ENCODE measurements around the gene KCNIP1. TPM values are rescaled to one million over a fixed set of nuclear protein-coding genes. Genes with fewer than 3 reads are reported as not detected.

The KCNIP1 gene
- total RNA-seq, 2 experiments from 2014 or later: not detected

DNA sequence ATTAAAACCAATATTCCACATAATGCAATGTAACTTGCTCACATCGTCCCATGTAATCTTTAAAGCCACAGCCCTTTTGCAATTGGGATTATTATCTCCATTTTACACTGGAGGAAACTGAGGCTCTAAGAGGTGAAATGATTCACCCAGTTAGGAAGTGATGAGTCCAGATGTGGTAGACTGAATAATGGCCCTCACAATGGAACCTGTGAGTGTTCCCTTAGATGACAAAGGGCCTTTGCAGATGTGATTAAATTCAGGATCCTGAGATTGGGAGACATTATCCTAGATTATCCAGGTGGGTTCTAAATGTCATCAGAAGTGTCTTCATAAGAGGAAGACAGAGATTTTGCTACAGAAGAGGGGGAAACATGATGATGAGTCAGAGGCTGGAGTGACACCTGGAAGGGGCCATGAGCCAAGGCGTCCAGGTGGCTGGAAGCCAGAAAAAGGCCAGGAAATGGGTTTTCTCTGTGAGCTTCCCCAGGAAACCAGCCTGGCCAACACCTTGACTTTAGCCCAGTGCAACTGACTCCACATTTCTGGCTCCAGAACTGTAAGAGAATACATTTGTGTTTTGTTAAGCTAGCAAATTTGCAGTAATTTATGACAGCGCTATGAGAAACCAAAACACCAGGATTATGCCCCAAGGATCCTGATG, 139.1 kb downstream of the KCNIP1 start:
- Mint-ChIP-seq H3K4me3 (no peak overlapping the region), H3K27me3 (peaks cover 57% of the 10 kb centered on the region), H3K9me3 (no peaks in the 10 kb centered on the region), H3K36me3 (ENCODE audit: low read depth) (no peaks in the 10 kb centered on the region), H3K4me1 (ENCODE audit: low read depth) (no peaks in the 10 kb centered on the region), H3K27ac (no peak overlapping the region)
- ATAC-seq (ENCODE audit: poor library complexity) (no peak), DNase-seq (no peak)
- H3K27me3 ChIP-seq (ENCODE audit: control insufficient read depth in 1 of 2, insufficient read depth in 2 of 2, low read length in 2 of 2): peaks cover 8 to 14% of the 10 kb centered on the region in 2 experiments
- CTCF ChIA-PET: no interaction called here
- POLR2A ChIA-PET: no interaction called here
- H3K4me1 ChIP-seq (ENCODE audit: insufficient read depth, low read length): no peaks in the 10 kb centered on the region
- no peaks in the 10 kb centered on the region for H3K9me3 ChIP-seq (ENCODE audit: control insufficient read depth in 1 of 2, insufficient read depth in 1 of 2, low read length in 2 of 2)
- H3K4me3 ChIP-seq (ENCODE audit: low read length): no peak overlapping the region
- TF ChIP-seq, protein P1, sequence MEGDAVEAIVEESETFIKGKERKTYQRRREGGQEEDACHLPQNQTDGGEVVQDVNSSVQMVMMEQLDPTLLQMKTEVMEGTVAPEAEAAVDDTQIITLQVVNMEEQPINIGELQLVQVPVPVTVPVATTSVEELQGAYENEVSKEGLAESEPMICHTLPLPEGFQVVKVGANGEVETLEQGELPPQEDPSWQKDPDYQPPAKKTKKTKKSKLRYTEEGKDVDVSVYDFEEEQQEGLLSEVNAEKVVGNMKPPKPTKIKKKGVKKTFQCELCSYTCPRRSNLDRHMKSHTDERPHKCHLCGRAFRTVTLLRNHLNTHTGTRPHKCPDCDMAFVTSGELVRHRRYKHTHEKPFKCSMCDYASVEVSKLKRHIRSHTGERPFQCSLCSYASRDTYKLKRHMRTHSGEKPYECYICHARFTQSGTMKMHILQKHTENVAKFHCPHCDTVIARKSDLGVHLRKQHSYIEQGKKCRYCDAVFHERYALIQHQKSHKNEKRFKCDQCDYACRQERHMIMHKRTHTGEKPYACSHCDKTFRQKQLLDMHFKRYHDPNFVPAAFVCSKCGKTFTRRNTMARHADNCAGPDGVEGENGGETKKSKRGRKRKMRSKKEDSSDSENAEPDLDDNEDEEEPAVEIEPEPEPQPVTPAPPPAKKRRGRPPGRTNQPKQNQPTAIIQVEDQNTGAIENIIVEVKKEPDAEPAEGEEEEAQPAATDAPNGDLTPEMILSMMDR (IDR thresholded peaks at IDR 0.05): no peak
- H3K36me3 ChIP-seq (ENCODE audit: insufficient read depth, low read length): no peaks in the 10 kb centered on the region
- intact Hi-C loops (cut with DNase I, micrococcal nuclease): no loop called here
- H3K27ac ChIP-seq (ENCODE audit: low read depth in 1 of 2, low read length in 2 of 2): no peak overlapping the region

DNA sequence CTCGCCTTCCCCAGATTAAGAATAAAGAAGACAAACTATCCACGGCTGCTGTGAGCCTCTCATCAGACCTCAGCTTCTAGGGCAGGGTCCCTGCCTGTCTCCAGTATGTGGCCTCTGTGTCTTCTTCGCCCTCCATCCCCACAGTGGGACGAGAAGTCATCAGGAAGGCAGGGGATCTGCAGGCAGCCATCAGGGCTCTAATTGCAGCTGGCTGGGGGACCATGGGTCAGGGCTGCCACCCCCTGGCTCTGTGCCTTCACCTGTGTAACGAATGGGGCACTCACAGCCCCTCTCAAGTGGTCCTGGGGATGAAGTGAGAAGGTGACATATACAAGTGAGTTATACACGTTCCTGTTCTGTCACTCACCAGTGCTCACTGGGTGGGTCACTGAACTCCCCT, 139.8 kb downstream of the KCNIP1 start:
- DNase-seq: no peak
- CTCF ChIA-PET: interaction anchor here (0.6 kb wide), 1 partner anchor 1009 kb away, joined by 3 read pairs; no protein-coding TSS in a partner anchor
- H3K4me3 ChIP-seq (ENCODE audit: low read length): no peak overlapping the region

DNA sequence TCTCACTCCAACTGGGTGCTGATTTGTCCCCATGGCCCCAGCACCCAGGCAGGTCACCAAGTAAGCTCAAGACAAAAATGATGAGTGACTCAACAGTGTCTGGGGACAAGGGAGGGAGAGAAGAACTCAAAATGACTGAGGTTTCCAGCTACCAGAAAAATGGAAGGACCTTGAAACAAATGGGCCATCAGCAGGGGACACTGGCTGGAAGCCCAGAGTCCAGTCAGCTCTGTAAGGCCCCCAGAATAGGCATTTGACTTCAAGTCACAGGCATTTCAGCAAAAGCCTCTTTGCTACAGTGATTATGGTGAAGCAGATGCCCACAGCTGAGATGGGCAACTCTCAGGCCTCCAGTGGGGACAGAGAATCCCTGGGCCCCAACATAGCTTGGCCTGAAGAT, 140.7 kb downstream of the KCNIP1 start:
- Histone ChIP-seq H3K27ac (ENCODE audit: low read depth in 1 of 2, low read length in 2 of 2) (no peak overlapping the region), H3K27me3 (ENCODE audit: control insufficient read depth in 1 of 2, insufficient read depth in 2 of 2, low read length in 2 of 2) (peaks cover 8 to 9% of the 10 kb centered on the region in 2 experiments), H3K4me1 (ENCODE audit: insufficient read depth, low read length) (no peaks in the 10 kb centered on the region), H3K36me3 (ENCODE audit: insufficient read depth, low read length) (no peaks in the 10 kb centered on the region), H3K4me3 (ENCODE audit: low read length) (no peak overlapping the region), H3K9me3 (ENCODE audit: control insufficient read depth in 1 of 2, insufficient read depth in 1 of 2, low read length in 2 of 2) (no peaks in the 10 kb centered on the region)
- DNase-seq (no peak), ATAC-seq (ENCODE audit: poor library complexity) (no peak)
- no peak overlapping the region for H3K27ac Mint-ChIP-seq
- H3K27me3 Mint-ChIP-seq: peaks cover 61% of the 10 kb centered on the region
- TF ChIP-seq, protein P1 (IDR thresholded peaks at IDR 0.05): no peak
- H3K4me3 Mint-ChIP-seq: no peak overlapping the region
- no peaks in the 10 kb centered on the region for H3K36me3 Mint-ChIP-seq (ENCODE audit: low read depth)
- intact Hi-C loops (cut with DNase I, micrococcal nuclease): no loop called here
- no peaks in the 10 kb centered on the region for H3K9me3 Mint-ChIP-seq
- POLR2A ChIA-PET: no interaction called here
- CTCF ChIA-PET: interaction anchor here (0.6 kb wide), 1 partner anchor 1008 kb away, joined by 3 read pairs; no protein-coding TSS in a partner anchor
- no peaks in the 10 kb centered on the region for H3K4me1 Mint-ChIP-seq (ENCODE audit: low read depth)

More for the DNA sequence above, 139.8 kb downstream of the KCNIP1 start:
- H3K4me1 Mint-ChIP-seq (ENCODE audit: low read depth): no peaks in the 10 kb centered on the region
- H3K27me3 ChIP-seq (ENCODE audit: control insufficient read depth in 1 of 2, insufficient read depth in 2 of 2, low read length in 2 of 2): peaks cover 8 to 11% of the 10 kb centered on the region in 2 experiments
- H3K36me3 ChIP-seq (ENCODE audit: insufficient read depth, low read length): no peaks in the 10 kb centered on the region
- H3K27ac Mint-ChIP-seq: no peak overlapping the region
- no peak for ATAC-seq (ENCODE audit: poor library complexity)
- no peaks in the 10 kb centered on the region for H3K36me3 Mint-ChIP-seq (ENCODE audit: low read depth)
- H3K4me1 ChIP-seq (ENCODE audit: insufficient read depth, low read length): no peaks in the 10 kb centered on the region
- no peak overlapping the region for H3K4me3 Mint-ChIP-seq
- H3K27ac ChIP-seq (ENCODE audit: low read depth in 1 of 2, low read length in 2 of 2): no peak overlapping the region
- H3K9me3 Mint-ChIP-seq: no peaks in the 10 kb centered on the region
- H3K27me3 Mint-ChIP-seq: peaks cover 60% of the 10 kb centered on the region
- no peaks in the 10 kb centered on the region for H3K9me3 ChIP-seq (ENCODE audit: control insufficient read depth in 1 of 2, insufficient read depth in 1 of 2, low read length in 2 of 2)
- intact Hi-C loops (cut with DNase I, micrococcal nuclease): no loop called here
- TF ChIP-seq, protein P1 (IDR thresholded peaks at IDR 0.05): no peak
- POLR2A ChIA-PET: no interaction called here

Measured in CD4-positive, alpha-beta T cell (primary cell).